ENCODE data around the gene PEX5.
"Not testable (repeated sequence)": the region's sequence is repeated elsewhere in the genome, so short reads cannot be mapped to it uniquely, and the experiment has no call there.

Gene PEX5

DNA sequence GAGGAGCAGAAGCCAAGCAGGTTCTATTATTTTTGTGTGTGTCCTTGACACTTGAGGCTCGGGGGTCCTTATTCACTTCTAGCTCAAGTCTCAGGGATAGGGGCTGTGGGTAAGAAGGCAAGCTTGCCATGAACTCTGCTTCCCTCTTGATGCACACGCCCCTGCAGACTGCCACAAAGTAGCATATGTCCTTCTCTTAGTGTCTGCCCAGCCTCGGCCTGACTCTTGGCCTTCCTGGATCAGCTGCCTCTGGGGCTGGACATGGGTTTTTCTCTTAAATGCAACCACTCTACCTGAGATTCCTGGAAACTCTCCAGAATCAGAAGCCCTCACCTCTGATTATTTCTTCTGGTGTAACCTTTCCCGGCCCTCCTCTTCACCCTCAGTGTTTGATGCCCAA lies 28.2 kb upstream of the PEX5 start:
- DNase-seq = no peak

DNA sequence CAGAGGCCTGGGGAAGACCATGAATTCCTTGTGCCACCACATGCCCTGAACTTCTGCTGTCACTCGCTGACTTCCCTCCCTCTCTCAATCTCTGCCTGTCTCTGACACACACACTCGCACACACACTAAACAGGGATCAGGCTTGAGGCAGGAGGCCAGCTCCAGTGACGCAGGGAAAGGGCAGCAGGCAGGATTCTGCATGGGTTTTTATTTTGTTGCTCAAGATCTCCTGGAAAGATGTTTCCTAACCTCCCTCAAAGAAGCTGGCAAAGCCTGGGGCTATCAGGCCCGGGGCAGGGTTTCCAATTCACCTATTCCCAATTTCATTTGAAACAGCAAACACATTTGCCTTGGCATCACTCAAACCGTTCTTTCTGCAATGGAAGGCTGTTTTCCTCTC lies 27.7 kb upstream of the PEX5 start:
- no peak for DNase-seq

DNA sequence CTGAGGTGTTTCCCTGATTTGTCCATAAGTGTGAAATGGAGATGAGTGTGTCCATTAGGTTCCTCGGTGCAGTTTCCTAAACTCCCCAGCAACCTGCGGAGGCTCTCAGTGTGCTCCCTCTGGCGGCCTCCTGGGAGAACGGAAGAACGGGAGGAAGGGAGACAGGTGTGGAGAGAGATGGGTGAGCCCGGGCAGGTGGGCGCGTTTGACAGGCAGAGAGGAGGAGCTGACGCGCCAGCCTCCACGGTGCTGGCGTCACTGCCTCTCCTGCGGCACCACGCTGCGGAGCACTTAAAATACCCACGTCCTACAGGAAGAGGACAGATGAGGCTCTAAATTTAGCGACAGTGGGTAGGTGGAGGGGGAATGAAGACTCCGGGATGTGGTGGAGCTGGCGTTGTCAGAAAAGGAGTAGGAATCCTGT lies 26.8 kb upstream of the PEX5 start:
- DNase-seq = no peak

DNA sequence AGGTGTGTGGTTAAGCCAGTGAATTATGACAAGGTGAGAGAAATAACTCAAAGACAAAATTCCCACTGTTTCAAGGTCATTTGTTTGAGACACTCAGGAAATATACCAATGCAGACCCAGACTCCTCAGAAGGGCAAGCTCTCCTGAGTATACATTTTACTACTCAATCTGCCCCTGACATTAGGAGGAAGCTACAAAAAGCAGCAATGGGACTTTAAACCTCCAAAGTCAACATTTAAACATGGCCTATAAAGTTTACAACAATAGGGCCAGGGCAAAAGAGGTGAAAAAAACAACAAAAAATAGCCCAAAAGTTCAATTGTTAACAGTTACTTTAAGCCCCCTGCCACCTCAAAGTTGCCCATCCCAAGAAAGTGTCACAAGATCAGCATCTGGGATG lies 19.5 kb upstream of the PEX5 start:
- DNase-seq = no peak

DNA sequence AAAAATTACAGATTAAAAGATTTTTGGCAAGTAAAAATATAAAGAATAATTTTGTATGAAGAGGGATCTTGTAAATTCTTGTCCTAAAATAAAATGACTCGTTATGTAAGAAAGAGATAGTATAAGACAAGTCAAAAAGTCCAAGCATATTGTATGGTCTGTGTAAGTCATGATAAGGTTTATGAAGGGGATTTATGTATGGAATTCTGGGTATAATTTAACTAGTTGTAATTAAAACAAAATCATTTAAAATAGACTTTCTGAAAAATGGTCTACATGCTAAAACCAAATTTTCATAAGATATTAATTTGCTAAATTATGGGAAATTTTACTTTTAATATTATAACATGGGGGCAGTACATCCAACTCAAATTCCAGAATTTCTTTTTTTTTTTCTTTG lies 17.6 kb upstream of the PEX5 start:
- no peak for DNase-seq

DNA sequence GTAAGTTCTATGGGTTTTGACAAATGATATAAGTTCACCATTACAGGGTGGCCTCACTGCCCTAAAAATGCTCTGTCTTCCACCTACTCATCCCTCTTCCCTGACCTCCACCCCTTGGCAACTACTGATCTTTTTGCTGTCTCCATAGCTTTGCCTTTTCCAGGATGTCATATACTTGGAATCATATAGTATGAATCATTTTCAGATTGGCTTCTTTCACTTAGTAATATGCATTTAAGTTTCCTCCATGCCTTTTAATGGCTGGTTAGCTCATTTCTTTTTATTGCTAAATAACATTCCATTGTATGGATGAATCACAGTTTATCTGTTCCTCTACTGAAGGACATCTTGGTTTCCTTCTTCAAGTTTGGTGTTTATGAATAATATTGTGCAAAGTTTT lies 14.0 kb upstream of the PEX5 start:
- no peak for DNase-seq

DNA sequence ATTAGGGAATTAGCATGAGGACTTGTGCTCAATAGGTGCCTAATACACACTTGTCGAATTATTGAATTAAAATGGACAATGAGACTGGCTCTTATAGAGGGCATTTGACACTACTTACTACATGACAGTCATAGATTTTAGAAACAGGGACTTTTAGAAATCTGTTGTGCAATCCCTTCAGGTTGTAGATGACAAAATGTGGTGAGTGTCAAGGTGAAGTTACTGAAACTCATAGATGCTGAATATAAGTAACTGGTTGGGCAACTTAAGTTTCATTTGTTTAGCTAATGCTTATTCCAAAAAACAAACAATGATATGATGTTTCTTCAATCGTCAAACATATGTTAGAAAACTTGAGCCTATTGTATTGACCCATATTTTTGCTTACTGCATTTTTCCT lies 12.9 kb upstream of the PEX5 start:
- no peak for DNase-seq

DNA sequence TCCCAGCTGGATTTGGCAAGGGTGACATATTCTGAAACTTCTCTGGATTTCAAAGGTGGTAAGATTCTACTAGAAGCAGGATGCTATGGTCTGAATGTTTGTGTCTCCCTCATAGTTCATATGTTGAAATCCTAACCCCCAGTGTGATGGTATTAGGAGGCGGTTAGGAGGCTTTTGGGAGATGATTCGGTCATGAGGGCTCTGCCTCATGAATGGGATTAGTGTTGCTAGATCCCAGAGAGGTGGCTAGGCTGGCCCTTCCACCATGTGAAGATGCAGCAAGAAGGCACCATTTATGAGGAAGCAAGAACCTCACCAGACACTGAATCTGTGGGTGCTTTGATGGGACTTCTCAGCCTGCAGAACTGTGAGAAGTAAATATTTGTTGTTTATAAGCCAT lies 11.0 kb upstream of the PEX5 start:
- no peak for DNase-seq

DNA sequence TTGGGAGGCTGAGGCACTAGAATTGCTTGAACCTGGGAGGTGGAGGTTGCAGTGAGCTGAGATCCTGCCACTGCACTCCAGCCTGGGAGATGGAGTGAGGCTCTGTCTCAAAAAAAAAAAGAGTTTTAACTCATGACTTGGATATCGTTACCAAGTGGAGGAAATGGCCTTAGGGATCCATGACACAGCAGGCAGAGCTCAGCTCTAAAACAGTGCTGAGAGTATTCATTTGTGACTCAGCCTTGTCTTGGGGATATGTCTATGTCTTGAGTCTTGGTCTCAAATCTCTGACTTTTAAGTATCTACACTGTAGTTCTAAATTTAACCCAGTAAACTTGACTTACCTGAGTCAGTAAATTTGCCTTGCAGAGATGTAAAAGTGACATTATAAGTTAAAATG lies 8.8 kb upstream of the PEX5 start:
- no peak for DNase-seq

DNA sequence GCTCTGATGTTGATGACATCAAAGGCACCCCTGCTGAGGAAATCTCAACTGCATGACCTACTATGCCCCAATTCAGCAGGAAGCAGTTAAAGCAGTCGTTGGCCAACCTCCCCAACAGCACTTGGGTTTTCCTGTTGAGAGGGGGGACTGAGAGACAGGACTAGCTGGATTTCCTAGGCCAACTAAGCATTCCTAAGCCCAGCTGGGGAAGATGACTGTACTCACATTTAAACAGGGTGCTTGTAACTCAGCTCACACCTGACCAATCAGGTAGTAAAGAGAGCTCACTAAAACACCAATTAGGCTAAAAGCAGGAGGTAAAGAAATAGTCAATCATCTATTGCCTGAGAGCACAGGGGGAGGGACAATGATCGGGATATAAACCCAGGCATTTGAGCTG lies 3.4 kb upstream of the PEX5 start:
- not testable (repeated sequence) for DNase-seq

DNA sequence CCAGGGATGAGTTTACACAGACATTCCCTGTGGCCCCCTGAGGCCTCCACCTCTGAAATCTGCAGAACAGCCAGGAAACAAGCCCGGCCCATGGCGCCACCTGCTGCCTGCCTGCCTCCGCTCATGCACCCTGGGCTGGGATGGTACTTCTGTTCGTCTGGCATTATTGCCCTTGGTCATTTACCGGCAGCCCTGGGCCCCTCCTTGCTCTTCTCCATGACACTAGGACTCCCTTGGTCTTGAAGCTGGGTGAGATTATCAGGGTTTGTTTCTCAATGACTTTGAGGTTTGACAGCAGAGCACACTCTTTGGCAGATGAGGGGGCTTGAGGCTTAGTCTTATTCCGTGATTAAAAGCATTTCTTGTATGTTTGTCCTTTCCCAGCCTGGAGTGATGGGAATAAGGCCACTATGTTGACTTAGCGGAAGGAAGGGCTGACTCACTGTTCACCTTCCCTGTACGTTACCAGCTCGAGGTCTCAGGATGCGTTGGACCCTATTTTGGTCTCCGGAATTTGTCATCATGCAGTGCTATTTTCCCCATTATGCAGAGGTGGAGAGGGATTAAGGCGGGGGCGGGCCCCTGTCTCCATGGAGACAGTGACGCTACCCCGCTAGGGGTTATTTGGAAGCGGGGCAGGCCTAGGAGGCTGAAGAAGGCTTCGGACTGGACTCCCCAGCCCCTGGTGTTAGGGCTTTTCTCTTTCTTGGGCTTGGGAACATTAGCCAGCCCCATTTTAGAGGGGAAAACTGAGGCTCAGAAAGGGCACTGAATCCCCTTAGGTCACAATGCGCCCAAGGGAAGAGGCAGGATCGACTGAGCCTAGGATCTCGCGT lies 706 bp upstream of the PEX5 start:
- DNase-seq = peak; percentile 46

DNA sequence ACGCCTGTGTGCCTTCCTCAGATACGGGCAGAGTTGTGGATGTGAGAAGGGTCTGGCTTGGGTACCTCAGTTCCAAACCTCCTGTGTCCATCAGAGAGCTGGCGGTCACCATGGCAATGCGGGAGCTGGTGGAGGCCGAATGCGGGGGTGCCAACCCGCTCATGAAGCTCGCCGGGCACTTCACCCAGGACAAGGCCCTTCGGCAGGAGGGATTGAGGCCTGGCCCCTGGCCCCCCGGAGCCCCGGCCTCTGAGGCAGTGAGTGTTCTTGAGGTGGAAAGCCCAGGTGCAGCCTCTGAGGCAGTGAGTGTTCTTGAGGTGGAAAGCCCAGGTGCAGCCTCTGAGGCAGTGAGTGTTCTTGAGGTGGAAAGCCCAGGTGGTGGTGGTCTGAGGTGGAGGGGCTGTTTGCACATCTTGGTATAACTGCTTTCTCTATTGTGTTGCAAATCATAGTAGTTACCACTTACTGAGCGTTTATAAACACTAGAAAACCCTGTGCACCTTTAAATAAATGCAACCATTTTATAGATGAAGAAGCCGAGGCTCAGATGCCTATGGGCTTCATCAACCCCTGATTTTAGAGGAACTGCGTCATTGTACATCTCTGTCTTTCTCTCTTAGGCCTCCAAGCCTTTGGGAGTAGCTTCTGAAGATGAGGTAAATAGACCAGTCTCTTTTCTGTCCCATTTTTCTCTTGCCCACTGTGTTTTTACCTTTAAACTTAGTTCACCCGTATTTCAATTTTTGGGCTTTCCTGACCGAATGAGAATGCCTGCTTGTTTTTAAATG lies 976 bp downstream of the PEX5 start:
- DNase-seq = no peak

DNA sequence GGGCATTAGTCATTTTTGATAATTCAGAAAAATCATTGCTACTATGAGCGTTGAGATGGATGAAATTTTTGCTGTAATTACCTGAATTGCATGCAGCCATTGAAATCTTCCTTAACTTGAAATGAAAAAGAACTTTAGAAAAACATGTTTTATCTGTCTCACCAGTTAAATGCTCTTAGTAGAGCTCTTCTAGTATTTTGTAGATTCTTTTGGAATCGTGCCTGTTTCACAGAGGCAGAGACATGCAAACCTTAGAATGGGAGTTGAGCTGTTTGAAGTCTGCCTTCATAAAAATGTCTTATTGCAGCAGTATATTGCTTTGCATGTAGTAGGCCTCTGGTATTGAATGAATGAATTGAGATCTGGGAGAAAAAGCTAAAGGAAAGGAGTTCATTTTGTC lies 4.2 kb downstream of the PEX5 start:
- DNase-seq = no peak

DNA sequence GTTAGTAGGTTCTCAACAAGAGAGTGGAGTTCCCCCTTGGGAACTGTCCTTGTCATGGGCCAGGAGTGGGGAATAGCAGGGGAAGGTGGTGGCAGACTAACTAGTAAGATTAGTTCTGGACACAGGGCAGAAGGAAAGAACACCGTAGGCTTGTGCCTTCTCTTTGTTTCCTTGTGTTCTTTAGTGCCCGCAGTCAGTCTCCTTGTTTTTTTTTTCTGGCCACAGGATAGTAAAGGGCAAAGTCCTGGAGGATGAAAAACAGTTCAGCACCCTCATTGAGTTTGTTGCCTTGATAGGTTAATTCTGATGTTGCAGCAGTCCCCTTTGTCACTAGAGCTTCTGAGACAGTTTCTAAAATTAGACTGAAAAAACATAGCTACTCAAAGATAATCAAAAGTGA lies 8.4 kb downstream of the PEX5 start:
- no peak for DNase-seq

DNA sequence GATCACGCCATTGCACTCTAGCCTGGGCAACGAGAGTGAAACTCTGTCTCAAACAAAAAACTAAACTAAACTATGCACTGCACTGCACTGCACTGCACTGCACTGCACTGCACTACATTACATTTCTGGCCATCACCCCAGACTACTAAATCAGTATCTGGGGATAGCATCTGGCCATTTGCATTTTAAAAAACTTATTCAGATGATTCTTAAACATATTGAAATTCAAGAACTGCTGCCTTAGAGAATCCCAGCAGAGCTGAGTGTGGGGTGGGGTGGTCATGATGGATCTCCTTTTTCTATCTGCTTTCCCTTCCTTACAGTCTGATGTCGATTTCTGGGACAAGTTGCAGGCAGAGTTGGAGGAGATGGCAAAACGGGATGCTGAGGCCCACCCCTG lies 13.6 kb downstream of the PEX5 start:
- no peak for DNase-seq

DNA sequence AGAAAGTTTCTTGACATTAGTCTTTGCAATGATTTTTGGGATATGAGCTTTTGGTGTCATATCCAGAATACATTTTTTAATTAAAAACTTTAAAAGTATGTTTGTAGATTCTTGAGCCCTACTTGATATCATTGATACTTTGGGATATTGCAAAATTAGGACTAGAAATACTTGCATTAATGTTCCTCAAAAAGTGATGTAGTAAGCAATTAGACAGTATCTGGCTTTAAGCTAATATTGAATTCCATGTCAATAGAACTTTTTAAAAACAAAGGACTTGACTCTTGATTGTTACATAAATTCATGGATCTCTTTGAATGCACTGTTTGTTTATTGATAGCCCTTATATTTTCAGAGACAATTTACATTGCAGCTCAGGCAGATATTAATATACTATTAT lies 15.6 kb downstream of the PEX5 start:
- no peak for DNase-seq

DNA sequence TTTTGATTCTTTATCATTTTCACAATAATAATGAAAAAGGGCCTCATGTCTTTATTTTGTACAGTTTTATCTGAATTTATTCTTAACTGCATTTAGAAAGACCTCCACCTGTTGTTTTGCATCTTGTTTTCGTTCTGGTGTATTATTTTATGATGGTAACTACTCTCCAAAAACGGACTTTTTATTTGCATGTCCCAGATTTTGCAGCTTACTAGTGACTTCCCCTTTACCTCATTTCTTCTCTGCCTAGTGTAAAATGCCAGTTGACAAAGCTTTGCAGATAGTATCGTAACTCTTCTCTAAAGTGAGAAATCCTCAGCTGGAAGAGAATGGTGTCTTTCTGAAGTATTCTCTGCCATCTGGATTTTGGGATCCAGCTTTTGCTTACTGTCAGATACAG lies 17.2 kb downstream of the PEX5 start:
- no peak for DNase-seq

DNA sequence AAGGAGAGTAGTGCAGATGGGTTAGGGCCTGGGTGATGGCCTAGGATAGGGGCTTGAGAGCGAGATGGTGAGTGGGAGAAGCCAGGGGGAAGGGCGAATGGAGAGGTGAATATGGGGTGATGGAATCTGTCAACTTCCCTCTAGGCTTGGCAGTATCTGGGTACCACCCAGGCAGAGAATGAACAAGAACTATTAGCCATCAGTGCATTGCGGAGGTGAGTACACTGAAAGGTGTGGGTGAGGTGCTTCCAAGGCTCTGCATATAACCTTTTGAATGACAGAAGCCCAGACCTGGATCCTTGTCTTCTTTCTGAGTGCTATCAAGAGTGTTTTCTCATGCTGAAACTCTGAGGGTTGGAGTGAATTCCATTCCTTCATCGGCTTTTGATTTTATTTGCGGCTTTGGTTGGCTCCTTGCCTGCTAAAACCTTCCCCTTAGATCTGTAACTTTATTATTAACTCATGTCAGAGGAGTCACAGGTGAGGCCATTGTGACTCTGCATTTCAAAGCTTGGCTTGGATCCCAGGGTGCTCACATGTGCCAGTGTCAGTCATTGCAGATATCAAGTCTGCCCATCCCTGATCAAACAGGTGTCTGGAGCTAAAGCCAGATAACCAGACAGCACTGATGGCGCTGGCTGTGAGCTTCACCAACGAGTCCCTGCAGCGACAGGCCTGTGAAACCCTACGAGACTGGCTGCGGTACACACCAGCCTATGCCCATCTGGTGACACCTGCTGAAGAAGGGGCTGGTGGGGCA lies 18.6 kb downstream of the PEX5 start:
- no peak for DNase-seq

DNA sequence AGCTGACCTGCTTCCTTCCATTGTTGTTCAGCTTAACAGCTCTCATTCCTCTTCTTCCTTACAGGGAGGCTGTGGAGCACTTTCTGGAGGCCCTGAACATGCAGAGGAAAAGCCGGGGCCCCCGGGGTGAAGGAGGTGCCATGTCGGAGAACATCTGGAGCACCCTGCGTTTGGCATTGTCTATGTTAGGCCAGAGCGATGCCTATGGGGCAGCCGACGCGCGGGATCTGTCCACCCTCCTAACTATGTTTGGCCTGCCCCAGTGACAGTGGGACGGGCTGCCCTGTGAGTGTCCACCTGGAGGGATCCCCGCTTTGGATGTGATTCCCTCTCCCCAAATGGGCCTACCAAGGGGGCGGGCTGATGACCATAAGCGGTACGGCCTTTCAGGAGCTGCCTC lies 20.5 kb downstream of the PEX5 start:
- DNase-seq = no peak

DNA sequence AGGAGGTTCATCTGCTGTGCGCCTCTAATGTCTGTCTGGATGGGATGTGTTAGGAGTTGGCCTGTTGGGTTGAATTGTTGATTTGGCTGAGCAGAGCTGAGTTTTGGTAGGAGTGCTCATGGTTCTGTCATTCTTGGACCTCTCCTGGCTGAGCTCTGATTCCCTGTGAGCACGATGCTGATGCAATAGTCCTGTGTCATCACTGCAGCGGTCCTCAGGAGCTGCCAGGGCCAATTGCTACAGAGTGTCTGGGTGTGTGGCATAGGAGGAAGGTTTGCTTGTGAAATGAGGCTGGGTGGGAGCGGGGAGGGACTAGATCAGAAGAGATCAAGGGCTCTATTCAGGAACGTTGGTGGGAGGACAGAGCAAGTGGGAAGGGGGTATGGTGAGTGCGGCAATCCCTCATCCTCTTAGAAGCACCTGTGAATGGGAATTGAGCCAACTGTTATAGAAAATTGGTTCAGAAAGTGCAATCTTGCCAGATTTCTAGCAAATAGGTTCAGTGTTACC lies 21.2 kb downstream of the PEX5 start:
- DNase-seq = no peak

DNA sequence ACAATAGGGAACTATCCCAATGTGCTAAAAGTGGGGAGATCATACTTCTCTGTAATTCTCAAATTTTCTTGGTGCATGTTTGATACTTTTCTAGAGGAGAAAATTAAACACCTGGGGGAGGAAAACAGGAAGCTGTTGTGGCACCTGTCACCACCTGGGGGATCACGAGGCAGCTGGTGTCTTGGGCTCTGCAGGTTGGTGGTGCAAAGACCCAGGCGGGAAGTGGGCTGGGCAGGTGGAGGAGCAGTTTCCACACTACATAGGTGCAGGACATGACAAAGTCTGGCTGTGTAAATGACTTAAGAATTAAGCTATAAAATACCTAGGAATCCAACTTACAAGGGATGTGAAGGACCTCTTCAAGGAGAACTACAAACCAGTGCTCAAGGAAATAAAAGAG lies 23.2 kb downstream of the PEX5 start:
- no peak for DNase-seq

DNA sequence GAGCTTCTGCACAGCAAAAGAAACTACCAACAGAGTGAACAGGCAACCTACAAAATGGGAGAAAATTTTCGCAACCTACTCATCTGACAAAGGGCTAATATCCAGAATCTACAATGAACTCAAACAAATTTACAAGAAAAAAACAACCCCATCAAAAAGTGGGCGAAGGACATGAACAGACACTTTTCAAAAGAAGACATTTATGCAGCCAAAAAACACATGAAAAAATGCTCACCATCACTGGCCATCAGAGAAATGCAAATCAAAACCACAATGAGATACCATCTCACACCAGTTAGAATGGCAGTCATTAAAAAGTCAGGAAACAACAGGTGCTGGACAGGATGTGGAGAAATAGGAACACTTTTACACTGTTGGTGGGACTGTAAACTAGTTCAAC lies 24.3 kb downstream of the PEX5 start:
- DNase-seq = not testable (repeated sequence)

DNA sequence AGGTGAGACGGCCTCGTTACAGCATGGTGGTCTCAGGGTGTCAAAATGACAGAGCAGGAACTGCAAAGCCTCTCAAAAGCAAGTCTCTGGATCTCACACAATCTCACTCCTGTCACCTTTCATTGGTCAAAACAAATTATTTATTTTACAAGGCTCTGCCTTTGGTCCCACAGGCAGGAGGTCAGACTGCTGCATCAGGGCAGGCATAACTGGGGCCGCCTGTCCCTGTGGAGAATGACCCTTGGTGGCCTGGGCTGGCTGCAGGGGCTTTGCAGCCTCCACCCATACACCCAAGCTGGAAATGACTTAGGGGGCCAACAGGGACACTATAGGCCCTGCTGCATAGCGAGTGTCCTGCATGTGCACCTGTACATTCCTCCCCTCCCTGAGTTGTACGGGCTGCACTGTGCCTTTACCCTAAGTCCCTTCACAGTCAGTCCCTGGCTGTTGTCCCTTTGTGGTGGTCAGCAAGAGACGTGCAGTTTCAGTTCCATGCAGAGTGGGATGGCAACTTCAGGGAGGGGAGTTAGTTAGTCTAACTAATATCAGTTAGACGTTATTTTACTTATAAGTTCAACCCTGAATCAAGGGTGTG lies 28.1 kb downstream of the PEX5 start:
- no peak for DNase-seq

Measured in activated effector memory CD4-positive, alpha-beta T cell treated with Interleukin-2 at 50 U/mL for 16 hours (primary cell).